ENCODE measurements around the gene MSH2. TPM values are rescaled to one million over a fixed set of nuclear protein-coding genes. Genes with fewer than 3 reads are reported as not detected.
"Not testable (repeated sequence)": the region's sequence is repeated elsewhere in the genome, so short reads cannot be mapped to it uniquely, and the experiment has no call there.

Gene MSH2
- total RNA-seq, 8 experiments from 2014 or later, result 8.9 to 86.9 (median 50.6) TPM

DNA sequence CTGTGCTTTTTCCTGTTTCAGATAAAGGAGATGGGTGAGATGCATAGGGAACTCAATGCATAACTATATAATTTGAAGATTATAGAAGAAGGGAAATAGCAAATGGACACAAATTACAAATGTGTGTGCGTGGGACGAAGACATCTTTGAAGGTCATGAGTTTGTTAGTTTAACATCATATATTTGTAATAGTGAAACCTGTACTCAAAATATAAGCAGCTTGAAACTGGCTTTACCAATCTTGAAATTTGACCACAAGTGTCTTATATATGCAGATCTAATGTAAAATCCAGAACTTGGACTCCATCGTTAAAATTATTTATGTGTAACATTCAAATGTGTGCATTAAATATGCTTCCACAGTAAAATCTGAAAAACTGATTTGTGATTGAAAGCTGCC, 16.4 kb upstream of the MSH2 start:
- Histone ChIP-seq H3K27ac (no peak overlapping the region), H3K4me1 (replicated peaks in 1 of 2) (no peaks in the 10 kb centered on the region), H3K4me3 (no peak overlapping the region)
- in situ Hi-C loops (cut with MboI; ENCODE audit: low pct_unique_long_range_greater_than_20kb in 2 of 9, low sequenced_read_pairs in 9 of 9, unreplicated experiment in 9 of 9), result loop anchor here in 1 of 9 experiments (5.0 kb wide), 1 partner anchor 49 kb away; no protein-coding TSS in a partner anchor
- 12 to 97% (median 85%) methylated on average over 3 of the region's 3 CpGs; no CpG with 5 or more reads in 1 of the 10 experiments for WGBS, 10 experiments
- no peak for ATAC-seq (replicated peaks in 6 of 8)

- in situ Hi-C loops (cut with MboI; ENCODE audit: low pct_unique_long_range_greater_than_20kb in 2 of 9, low sequenced_read_pairs in 9 of 9, unreplicated experiment in 9 of 9), result loop anchor here in 1 of 9 experiments (5.0 kb wide), 1 partner anchor 52 kb away; no protein-coding TSS in a partner anchor
- Histone ChIP-seq H3K4me1 (replicated peaks in 1 of 2) (no peaks in the 10 kb centered on the region), H3K4me3 (no peak overlapping the region), H3K27ac (no peak overlapping the region)
- 0 to 100% (median 64%) methylated on average over 1 to 2 of the region's 2 CpGs; no CpG with 5 or more reads in 2 of the 10 experiments for WGBS, 10 experiments
- ATAC-seq (replicated peaks in 6 of 8), result no peak
Observed at GRCh38 chr2:47388888-47389287, 14.1 kb upstream of the MSH2 start.

GRCh38 chr2:47389692-47390091, 13.3 kb upstream of the MSH2 start:
- in situ Hi-C loops (cut with MboI; ENCODE audit: low pct_unique_long_range_greater_than_20kb in 2 of 9, low sequenced_read_pairs in 9 of 9, unreplicated experiment in 9 of 9), result loop anchor here in 1 of 9 experiments (5.0 kb wide), 1 partner anchor 52 kb away; no protein-coding TSS in a partner anchor
- WGBS, 10 experiments, result 60 to 100% (median 90%) methylated on average over 1 of the region's 1 CpG; no CpG with 5 or more reads in 6 of the 10 experiments
- Histone ChIP-seq H3K4me1 (replicated peaks in 1 of 2) (no peaks in the 10 kb centered on the region), H3K27ac (no peak overlapping the region), H3K4me3 (no peak overlapping the region)
- ATAC-seq (replicated peaks in 6 of 8), result no peak

DNA sequence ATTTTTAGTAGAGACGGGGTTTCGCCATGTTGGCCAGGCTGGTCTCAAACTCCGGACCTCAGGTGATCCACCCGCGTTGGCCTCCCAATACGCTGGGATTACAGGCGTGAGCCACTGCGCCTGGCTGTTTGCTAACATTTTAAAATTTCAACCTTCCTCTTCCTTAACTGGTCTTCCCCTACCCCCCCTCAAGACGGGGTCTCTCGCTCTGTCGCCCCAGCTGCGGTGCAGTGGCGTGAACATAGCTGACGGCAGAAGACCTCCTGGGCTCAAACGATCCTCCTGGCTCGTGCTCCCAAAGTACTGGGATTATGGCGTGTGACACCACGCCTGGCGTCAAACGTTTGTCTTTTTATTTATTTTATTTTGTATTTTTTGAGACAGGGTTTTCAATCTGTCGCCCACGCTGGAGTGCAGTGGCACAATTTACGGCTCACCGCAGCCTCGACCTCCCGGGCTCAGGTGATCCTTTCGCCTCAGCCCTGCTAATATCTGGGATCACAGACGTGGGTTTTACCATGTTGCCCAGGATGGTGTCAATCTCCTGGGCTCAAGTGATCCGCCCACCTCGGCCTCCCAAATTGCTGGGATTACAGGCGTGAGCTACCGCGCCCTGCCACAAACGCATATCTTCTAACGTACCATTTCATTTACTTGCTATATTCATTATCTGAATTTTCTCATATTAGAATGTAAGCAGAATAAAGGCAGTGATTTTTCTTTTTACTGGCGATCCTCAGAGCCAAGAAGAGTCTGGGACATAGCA, 984 bp upstream of the MSH2 start:
- no peak for ATAC-seq (replicated peaks in 6 of 8)
- peaks cover 9 to 15% of the 10 kb centered on the region in 2 donors for H3K4me1 ChIP-seq (replicated peaks in 1 of 2)
- in situ Hi-C loops (cut with MboI; ENCODE audit: low pct_unique_long_range_greater_than_20kb in 2 of 9, low sequenced_read_pairs in 9 of 9, unreplicated experiment in 9 of 9), result no loop called here
- H3K4me3 ChIP-seq, result peak overlapping the region; percentile 63 to 94 (median 92)
- 22 to 81% (median 68%) methylated on average over 5 to 26 of the region's 36 CpGs; no CpG with 5 or more reads in 1 of the 10 experiments for WGBS, 10 experiments
- H3K27ac ChIP-seq, result no peak overlapping the region

DNA sequence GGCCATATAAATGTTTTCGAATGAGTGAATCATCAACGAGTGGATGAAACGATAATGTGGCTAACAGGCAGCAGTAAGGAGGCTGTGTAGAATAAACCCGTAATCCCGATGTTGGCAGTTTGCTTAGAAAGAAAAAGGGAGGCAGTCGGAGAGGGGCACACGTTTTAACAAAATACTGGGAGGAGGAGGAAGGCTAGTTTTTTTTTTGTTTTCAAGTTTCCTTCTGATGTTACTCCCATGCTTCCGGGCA, 476 bp upstream of the MSH2 start:
- Histone ChIP-seq H3K4me1 (replicated peaks in 1 of 2) (peaks cover 9 to 15% of the 10 kb centered on the region in 2 donors), H3K4me3 (peak overlapping the region; percentile 63 to 94 (median 92)), H3K27ac (peak overlapping the region in 1 of 2 donors; percentile 8)
- in situ Hi-C loops (cut with MboI; ENCODE audit: low pct_unique_long_range_greater_than_20kb in 2 of 9, low sequenced_read_pairs in 9 of 9, unreplicated experiment in 9 of 9), result no loop called here
- peak in 7 of 8 experiments; percentile 0 to 42 (median 3) for ATAC-seq (replicated peaks in 6 of 8)
- WGBS, 10 experiments, result 0 to 15% (median 0%) methylated on average over 1 to 8 of the region's 8 CpGs

GRCh38 chr2:47403609-47404193, 745 bp downstream of the MSH2 start:
- peak overlapping the region; percentile 20 to 77 for H3K27ac ChIP-seq
- H3K4me1 ChIP-seq (replicated peaks in 1 of 2), result peaks cover 9 to 15% of the 10 kb centered on the region in 2 donors
- WGBS, 10 experiments, result 0 to 25% (median 10%) methylated on average over 1 to 12 of the region's 24 CpGs; no CpG with 5 or more reads in 2 of the 10 experiments
- ATAC-seq (replicated peaks in 6 of 8), result peak in 2 of 8 experiments; percentile 3 to 6
- H3K4me3 ChIP-seq, result peak overlapping the region; percentile 63 to 94 (median 92)
- in situ Hi-C loops (cut with MboI; ENCODE audit: low pct_unique_long_range_greater_than_20kb in 2 of 9, low sequenced_read_pairs in 9 of 9, unreplicated experiment in 9 of 9), result no loop called here

DNA sequence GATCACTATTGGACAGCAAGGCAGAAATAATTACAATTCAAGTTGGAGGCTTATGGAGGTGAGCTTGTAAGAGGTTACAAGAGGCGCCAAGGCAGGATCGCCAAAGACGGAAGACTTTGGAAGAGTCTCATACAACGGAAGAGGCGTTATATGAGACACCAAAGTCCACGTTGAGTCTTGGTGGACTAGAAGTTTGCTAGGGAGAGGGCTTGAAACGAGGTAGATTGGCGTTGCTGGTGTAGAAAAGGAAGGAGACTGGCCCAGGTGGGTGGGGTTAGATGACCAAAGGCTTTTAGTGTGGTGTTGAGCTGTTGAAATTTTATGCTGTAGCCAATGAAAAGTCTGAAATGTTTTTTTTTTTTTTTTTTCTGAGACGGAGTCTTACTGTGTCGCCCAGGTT, 1.4 kb downstream of the MSH2 start:
- in situ Hi-C loops (cut with MboI; ENCODE audit: low pct_unique_long_range_greater_than_20kb in 2 of 9, low sequenced_read_pairs in 9 of 9, unreplicated experiment in 9 of 9), result no loop called here
- peak overlapping the region; percentile 63 to 94 (median 92) for H3K4me3 ChIP-seq
- H3K27ac ChIP-seq, result no peak overlapping the region
- WGBS, 10 experiments, result 43 to 100% (median 67%) methylated on average over 1 to 10 of the region's 10 CpGs; no CpG with 5 or more reads in 4 of the 10 experiments
- ATAC-seq (replicated peaks in 6 of 8), result no peak
- peaks cover 9 to 15% of the 10 kb centered on the region in 2 donors for H3K4me1 ChIP-seq (replicated peaks in 1 of 2)

- H3K4me1 ChIP-seq (replicated peaks in 1 of 2), result peaks cover 9 to 15% of the 10 kb centered on the region in 2 donors
- H3K4me3 ChIP-seq, result no peak overlapping the region
- ATAC-seq (replicated peaks in 6 of 8), result no peak
- 83 to 100% (median 100%) methylated on average over 1 to 2 of the region's 2 CpGs; no CpG with 5 or more reads in 3 of the 10 experiments for WGBS, 10 experiments
- in situ Hi-C loops (cut with MboI; ENCODE audit: low pct_unique_long_range_greater_than_20kb in 2 of 9, low sequenced_read_pairs in 9 of 9, unreplicated experiment in 9 of 9), result no loop called here
- no peak overlapping the region for H3K27ac ChIP-seq
Observed at GRCh38 chr2:47405757-47406156, 2.8 kb downstream of the MSH2 start.

GRCh38 chr2:47406649-47407330, 3.8 kb downstream of the MSH2 start:
- in situ Hi-C loops (cut with MboI; ENCODE audit: low pct_unique_long_range_greater_than_20kb in 2 of 9, low sequenced_read_pairs in 9 of 9, unreplicated experiment in 9 of 9); ATAC-seq (replicated peaks in 6 of 8); H3K4me3 ChIP-seq; H3K27ac ChIP-seq: not testable (repeated sequence)
- H3K4me1 ChIP-seq (replicated peaks in 1 of 2), result peaks cover 9 to 15% of the 10 kb centered on the region in 2 donors
- WGBS, 10 experiments, result 86 to 100% (median 92%) methylated on average over 1 to 3 of the region's 3 CpGs; no CpG with 5 or more reads in 3 of the 10 experiments

GRCh38 chr2:47407976-47408375, 5.0 kb downstream of the MSH2 start:
- H3K4me3 ChIP-seq; H3K27ac ChIP-seq; in situ Hi-C loops (cut with MboI; ENCODE audit: low pct_unique_long_range_greater_than_20kb in 2 of 9, low sequenced_read_pairs in 9 of 9, unreplicated experiment in 9 of 9); ATAC-seq (replicated peaks in 6 of 8): not testable (repeated sequence)
- 83 to 100% (median 100%) methylated on average over 1 to 2 of the region's 2 CpGs for WGBS, 10 experiments
- H3K4me1 ChIP-seq (replicated peaks in 1 of 2), result peaks cover 5 to 11% of the 10 kb centered on the region in 2 donors

GRCh38 chr2:47414682-47415458, 11.9 kb downstream of the MSH2 start:
- no peaks in the 10 kb centered on the region for H3K4me1 ChIP-seq (replicated peaks in 1 of 2)
- no peak overlapping the region for H3K27ac ChIP-seq
- WGBS, 10 experiments, result 80 to 100% (median 93%) methylated on average over 1 to 5 of the region's 7 CpGs; no CpG with 5 or more reads in 1 of the 10 experiments
- in situ Hi-C loops (cut with MboI; ENCODE audit: low pct_unique_long_range_greater_than_20kb in 2 of 9, low sequenced_read_pairs in 9 of 9, unreplicated experiment in 9 of 9), result no loop called here
- H3K4me3 ChIP-seq, result no peak overlapping the region
- no peak for ATAC-seq (replicated peaks in 6 of 8)

DNA sequence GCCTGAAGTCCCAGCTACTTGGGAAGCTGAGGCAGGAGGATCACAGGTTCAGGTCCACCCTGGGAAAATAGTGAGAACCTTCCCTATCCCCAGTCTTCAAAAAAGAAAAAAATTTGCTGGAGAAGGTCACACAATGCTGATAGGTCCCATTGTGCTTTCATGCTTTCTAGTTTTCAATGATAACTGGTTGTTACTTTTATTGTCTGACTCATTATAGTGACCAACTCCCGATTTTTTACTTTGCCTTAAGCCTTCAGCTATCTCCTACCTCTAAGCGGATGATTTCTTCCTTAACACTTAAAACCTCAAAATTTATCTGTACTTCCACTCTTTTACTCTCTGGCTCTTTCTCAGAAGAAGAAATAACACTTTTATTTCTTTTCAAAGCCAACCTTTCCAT, 17.3 kb downstream of the MSH2 start:
- Histone ChIP-seq H3K4me1 (replicated peaks in 1 of 2) (no peaks in the 10 kb centered on the region), H3K4me3 (no peak overlapping the region), H3K27ac (no peak overlapping the region)
- no peak for ATAC-seq (replicated peaks in 6 of 8)
- in situ Hi-C loops (cut with MboI; ENCODE audit: low pct_unique_long_range_greater_than_20kb in 2 of 9, low sequenced_read_pairs in 9 of 9, unreplicated experiment in 9 of 9), result no loop called here
- WGBS, 10 experiments, result 40 to 100% (median 93%) methylated on average over 1 to 2 of the region's 2 CpGs

Data from motor neuron (in vitro differentiated cells).